HepG2 (cell line): ENCODE data around the gene CAPN7. TPM values are rescaled to one million over a fixed set of nuclear protein-coding genes. Genes with fewer than 3 reads are reported as not detected.
A peak's percentile ranks its signal among the peaks of the same experiment; 100 is the strongest.

ENCODE experiments used
- ATF3 ChIP-seq: sonication (generic); formaldehyde crosslinking; IDR thresholded peaks from 2 replicates; pipeline ENCODE4 v1.4.0; 2020; ENCODE audit warnings: missing genetic modification reagents
- DPF2 ChIP-seq: sonication (generic); formaldehyde crosslinking; IDR thresholded peaks from 2 replicates; pipeline ENCODE4 v1.4.0; 2020; ENCODE audit warnings: mild to moderate bottlenecking, low read depth, missing genetic modification reagents, borderline replicate concordance
- ELF4 ChIP-seq: sonication (generic); formaldehyde crosslinking; IDR thresholded peaks from 2 replicates; pipeline ENCODE4 v1.5.0; 2020; ENCODE audit warnings: missing genetic modification reagents, mild to moderate bottlenecking, moderate library complexity, borderline replicate concordance
- GPN1 ChIP-seq: sonication (generic); formaldehyde crosslinking; IDR thresholded peaks from 2 replicates; pipeline ENCODE4 v1.5.1; 2020; ENCODE audit warnings: missing genetic modification reagents, borderline replicate concordance
- IRF1 ChIP-seq: sonication (generic); formaldehyde crosslinking; IDR thresholded peaks from 2 replicates; pipeline ENCODE4 v1.4.0; 2020; ENCODE audit warnings: low read depth, mild to moderate bottlenecking, missing genetic modification reagents
- KDM5A ChIP-seq: fragments of 200-600 bp; sonication (generic); IDR thresholded peaks from 2 replicates; pipeline ENCODE4 v1.7.0; 2018; ENCODE audit warnings: antibody characterized with exemption, mild to moderate bottlenecking, low read length, borderline replicate concordance
- KLF15 ChIP-seq: sonication (generic); formaldehyde crosslinking; IDR thresholded peaks from 2 replicates; pipeline ENCODE4 v1.8.1; 2023; ENCODE audit warnings: borderline replicate concordance, mild to moderate bottlenecking, inconsistent platforms, missing genetic modification reagents, mixed read lengths
- KLF16 ChIP-seq, 2 experiments: sonication (generic) in 1 of 2; formaldehyde crosslinking in 1 of 2; IDR thresholded peaks; 2 replicates each; pipeline versions ENCODE4 v1.6.1 to v1.8.0; 2016 to 2023; ENCODE audit warnings: missing genetic modification reagents in 2 of 2, missing compliant biosample characterization in 1 of 2
- KLF9 ChIP-seq: IDR thresholded peaks from 2 replicates; pipeline ENCODE4 v1.6.1; 2016; ENCODE audit warnings: low read depth
- MEIS1 ChIP-seq: sonication (generic); formaldehyde crosslinking; IDR thresholded peaks from 2 replicates; pipeline ENCODE4 v1.9.0; 2021; ENCODE audit warnings: mild to moderate bottlenecking, missing genetic modification reagents, moderate library complexity, borderline replicate concordance
- MLLT10 ChIP-seq: sonication (generic); formaldehyde crosslinking; IDR thresholded peaks from 2 replicates; pipeline ENCODE4 v1.4.0; 2020; ENCODE audit warnings: missing genetic modification reagents
- NFYC ChIP-seq: IDR thresholded peaks from 2 replicates; pipeline ENCODE4 v1.6.1; 2016; ENCODE audit warnings: missing genetic modification reagents, missing compliant biosample characterization
- NPAS2 ChIP-seq: sonication (generic); formaldehyde crosslinking; IDR thresholded peaks from 2 replicates; pipeline ENCODE4 v1.8.0; 2022; ENCODE audit warnings: mild to moderate bottlenecking, missing genetic modification reagents, borderline replicate concordance
- NR2F1 ChIP-seq, 2 experiments: fragments of 450-650 bp in 1 of 2; formaldehyde crosslinking in 1 of 2; IDR thresholded peaks; 2 replicates each; pipeline versions ENCODE4 v1.5.0 to v1.6.1; 2016 to 2020; ENCODE audit warnings: mild to moderate bottlenecking in 1 of 2, missing compliant biosample characterization in 1 of 2, missing genetic modification reagents in 1 of 2, moderate library complexity in 1 of 2
- PAF1 ChIP-seq: IDR thresholded peaks from 2 replicates; pipeline ENCODE4 v1.6.1; 2016; ENCODE audit warnings: missing genetic modification reagents, missing compliant biosample characterization
- PPARG ChIP-seq: conservative IDR thresholded peaks from 2 replicates; pipeline ENCODE4 v1.6.1; 2016; ENCODE audit warnings: missing biosample characterization, missing genetic modification reagents
- RORA ChIP-seq: sonication (generic); formaldehyde crosslinking; IDR thresholded peaks from 2 replicates; pipeline ENCODE4 v1.5.0; 2020; ENCODE audit warnings: mild to moderate bottlenecking, missing genetic modification reagents, moderate library complexity
- WIZ ChIP-seq: sonication (generic); formaldehyde crosslinking; IDR thresholded peaks from 2 replicates; pipeline ENCODE4 v1.5.1; 2020; ENCODE audit warnings: mild to moderate bottlenecking, missing genetic modification reagents
- ZFP82 ChIP-seq: sonication (generic); formaldehyde crosslinking; IDR thresholded peaks from 2 replicates; pipeline ENCODE4 v1.5.1; 2020; ENCODE audit warnings: mild to moderate bottlenecking, missing genetic modification reagents, borderline replicate concordance
- ZGPAT ChIP-seq: IDR thresholded peaks from 2 replicates; pipeline ENCODE4 v1.6.1; 2016; ENCODE audit warnings: mild to moderate bottlenecking
- ZMYM2 ChIP-seq: sonication (generic); formaldehyde crosslinking; IDR thresholded peaks from 2 replicates; pipeline ENCODE4 v1.8.0; 2022; ENCODE audit warnings: mild to moderate bottlenecking, missing genetic modification reagents
- ZNF232 ChIP-seq: sonication (generic); formaldehyde crosslinking; IDR thresholded peaks from 2 replicates; pipeline ENCODE4 v1.4.0; 2020; ENCODE audit warnings: missing genetic modification reagents, borderline replicate concordance
- ZNF3 ChIP-seq: IDR thresholded peaks from 2 replicates; pipeline ENCODE4 v1.7.0; 2017; ENCODE audit warnings: inconsistent platforms
- ZNF329 ChIP-seq: sonication (generic); formaldehyde crosslinking; IDR thresholded peaks from 2 replicates; pipeline ENCODE4 v1.9.0; 2021; ENCODE audit warnings: low read depth, mild to moderate bottlenecking, missing genetic modification reagents
- ZNF331 ChIP-seq: sonication (generic); formaldehyde crosslinking; IDR thresholded peaks from 2 replicates; pipeline ENCODE4 v1.4.0; 2020; ENCODE audit warnings: missing genetic modification reagents
- ZNF496 ChIP-seq: sonication (generic); formaldehyde crosslinking; IDR thresholded peaks from 2 replicates; pipeline ENCODE4 v1.8.1; 2023; ENCODE audit warnings: mild to moderate bottlenecking, moderate library complexity, missing genetic modification reagents; ENCODE audit not compliant: insufficient replicate concordance
- ZNF644 ChIP-seq: IDR thresholded peaks from 2 replicates; pipeline ENCODE4 v1.6.1; 2016; ENCODE audit warnings: low read depth
- ZNF83 ChIP-seq: sonication (generic); formaldehyde crosslinking; IDR thresholded peaks from 2 replicates; pipeline ENCODE4 v1.4.0; 2020; ENCODE audit warnings: missing genetic modification reagents, mild to moderate bottlenecking, borderline replicate concordance
- polyA plus RNA-seq, 8 experiments: library from polyadenylated mRNA; depleted of rRNA in 3 of 8; stranded (reverse) in 7 of 8; unstranded in 1 of 8; fragments of >200 nt; fragmentation: Illumina TruSeq in 4 of 8; extraction: Trizol in 4 of 8; gene quantifications; 2 replicates each; pipeline versions ENCODE4 v1.2.1 to v1.2.3, GENCODE V29; 2011 to 2016; ENCODE audit warnings: low read depth in 4 of 8, missing spikeins in 1 of 8, mixed read lengths in 1 of 8; ENCODE audit not compliant: insufficient read depth in 1 of 8
- total RNA-seq, 5 experiments: library from RNA; depleted of rRNA; stranded (reverse); fragments of >200 nt; fragmentation: Illumina TruSeq; extraction: Trizol; gene quantifications; 2 replicates each; pipeline ENCODE4 v1.2.3, GENCODE V29; 2016; ENCODE audit warnings: low read depth in 1 of 5
- TF ChIP-seq, protein P1 (sequence below): sonication (generic); formaldehyde crosslinking; IDR thresholded peaks from 2 replicates; pipeline ENCODE4 v1.4.0; 2020; ENCODE audit warnings: missing genetic modification reagents

Gene CAPN7
- total and polyA plus RNA-seq, 2 of the 13 experiments (the other 11 are each of a cell fraction or from before 2014, with no cell fraction given): 16.7 to 36.8 TPM

GRCh38 chr3:15171096-15171495 lies 35.0 kb upstream of the CAPN7 start (continued):
- 0 out of 2 replicates have a peak, but pooled peaks have one; percentile 15 for TF ChIP-seq NFYC
- TF ChIP-seq ZNF232: no peak
- peak; percentile 95 for TF ChIP-seq ZGPAT (CRISPR knock-in tag)
- no peak for TF ChIP-seq KLF15
- TF ChIP-seq MEIS1 (CRISPR knock-in tag): no peak
- no peak for TF ChIP-seq ZNF83 (CRISPR knock-in tag)
- peak; percentile 98 for TF ChIP-seq DPF2 (CRISPR knock-in tag)
- peak in 1 of 2 experiments; percentile 91; a peak in 2 of 4 replicates for TF ChIP-seq KLF16 (CRISPR knock-in tag; IDR thresholded peaks at IDR 0.05)
- peak; percentile 97 for TF ChIP-seq ZNF331
- TF ChIP-seq PAF1: no peak
- no peak for TF ChIP-seq NPAS2 (CRISPR knock-in tag)
- no peak for TF ChIP-seq IRF1 (CRISPR knock-in tag)
- peak; percentile 55; the same call in 1 of the 2 replicates for TF ChIP-seq ZFP82 (CRISPR knock-in tag)
- TF ChIP-seq ZNF644 (CRISPR knock-in tag): peak; percentile 78; the same call in 1 of the 2 replicates
- TF ChIP-seq PPARG (CRISPR knock-in tag): peak; percentile 98
- no peak for TF ChIP-seq ZNF496
- no peak for TF ChIP-seq ELF4 (CRISPR knock-in tag)
- TF ChIP-seq WIZ (CRISPR knock-in tag): no peak
- TF ChIP-seq, protein P1, sequence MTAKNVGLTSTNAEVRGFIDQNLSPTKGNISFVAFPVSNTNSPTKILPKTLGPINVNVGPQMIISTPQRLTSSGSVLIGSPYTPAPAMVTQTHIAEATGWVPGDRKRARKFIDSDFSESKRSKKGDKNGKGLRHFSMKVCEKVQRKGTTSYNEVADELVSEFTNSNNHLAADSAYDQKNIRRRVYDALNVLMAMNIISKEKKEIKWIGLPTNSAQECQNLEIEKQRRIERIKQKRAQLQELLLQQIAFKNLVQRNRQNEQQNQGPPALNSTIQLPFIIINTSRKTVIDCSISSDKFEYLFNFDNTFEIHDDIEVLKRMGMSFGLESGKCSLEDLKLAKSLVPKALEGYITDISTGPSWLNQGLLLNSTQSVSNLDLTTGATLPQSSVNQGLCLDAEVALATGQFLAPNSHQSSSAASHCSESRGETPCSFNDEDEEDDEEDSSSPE: peak; percentile 57; the same call in 1 of the 2 replicates
- TF ChIP-seq NR2F1 (CRISPR knock-in tag; IDR thresholded peaks at IDR 0.05): peak; percentile 69 to 85
- peak; percentile 42; the same call in 1 of the 2 replicates for TF ChIP-seq RORA
- no peak; the same call in 1 of the 2 replicates for TF ChIP-seq KLF9 (CRISPR knock-in tag)
- no peak for TF ChIP-seq ZNF3 (CRISPR knock-in tag)
- peak; percentile 16; the same call in 1 of the 2 replicates for TF ChIP-seq ZMYM2 (CRISPR knock-in tag)
- no peak for TF ChIP-seq ZNF329 (CRISPR knock-in tag)
- no peak for TF ChIP-seq GPN1
- no peak for TF ChIP-seq MLLT10 (CRISPR knock-in tag)
- TF ChIP-seq KDM5A: no peak
- TF ChIP-seq ATF3 (CRISPR knock-in tag): peak; percentile 36; the same call in 1 of the 2 replicates
